Measurements from ENCODE around the gene MYO16.

MYO16 gene

GRCh38 chr13:108963846-108964600 is 334.6 kb downstream of the MYO16 start:
- no peak for DNase-seq (ENCODE audit: low read depth)

DNA sequence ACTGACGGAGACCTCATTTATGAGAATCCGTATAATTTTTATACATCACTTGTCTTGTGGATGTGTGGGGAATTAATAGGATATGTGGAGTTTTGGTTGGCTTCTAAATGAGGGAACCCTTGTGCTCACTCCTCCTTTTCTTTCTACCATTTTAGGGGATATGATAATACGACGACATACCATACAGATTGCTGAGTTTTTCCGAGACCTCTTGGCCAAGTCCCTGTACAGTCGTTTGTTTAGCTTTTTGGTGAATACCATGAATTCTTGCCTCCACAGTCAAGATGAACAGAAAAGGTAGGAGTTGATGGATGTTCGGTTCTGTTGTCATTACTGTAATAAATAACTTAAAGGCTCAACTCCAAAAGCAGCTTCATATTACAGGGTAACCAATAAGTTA is 335.2 kb downstream of the MYO16 start:
- no peak overlapping the region for H3K4me3 ChIP-seq (ENCODE audit: low read depth, low read length)
- DNase-seq (ENCODE audit: low read depth): no peak
- no peak for TF ChIP-seq CTCF (IDR thresholded peaks at IDR 0.05; ENCODE audit: insufficient read depth, low read depth, low read length, missing control alignments)

More at GRCh38 chr13:108963846-108964600, 334.6 kb downstream of the MYO16 start:
- no peak overlapping the region for H3K4me3 ChIP-seq (ENCODE audit: low read depth, low read length)
- no peak for TF ChIP-seq CTCF (IDR thresholded peaks at IDR 0.05; ENCODE audit: insufficient read depth, low read depth, low read length, missing control alignments)

- TF ChIP-seq CTCF (IDR thresholded peaks at IDR 0.05; ENCODE audit: insufficient read depth, low read depth, low read length, missing control alignments): no peak
- no peak for DNase-seq (ENCODE audit: low read depth)
- no peak overlapping the region for H3K4me3 ChIP-seq (ENCODE audit: low read depth, low read length)
Observed at GRCh38 chr13:108967371-108967770, 338.0 kb downstream of the MYO16 start.

DNA sequence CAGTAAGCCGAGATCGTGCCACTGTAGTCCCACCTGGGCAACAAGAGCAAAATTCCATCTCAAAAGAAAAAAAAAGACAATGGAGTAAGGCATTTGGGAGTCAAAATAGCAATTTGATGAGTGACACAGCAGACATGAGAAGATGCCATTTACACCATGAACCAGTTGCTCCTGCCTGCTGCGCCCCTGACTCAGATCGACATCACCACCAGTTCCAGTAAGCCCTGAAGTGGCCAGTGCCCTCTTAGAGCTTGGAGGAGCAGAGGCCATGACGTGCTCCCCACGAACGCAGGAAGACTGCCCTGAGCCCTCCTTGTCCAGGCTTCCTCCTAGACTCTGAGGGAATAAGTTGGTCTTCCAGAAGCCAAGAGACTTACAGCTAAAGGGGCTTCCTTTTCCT is 339.2 kb downstream of the MYO16 start:
- TF ChIP-seq CTCF (IDR thresholded peaks at IDR 0.05; ENCODE audit: insufficient read depth, low read depth, low read length, missing control alignments): no peak
- no peak for DNase-seq (ENCODE audit: low read depth)

GRCh38 chr13:108974686-108975085 is 345.3 kb downstream of the MYO16 start:
- DNase-seq (ENCODE audit: low read depth): no peak
- TF ChIP-seq CTCF (IDR thresholded peaks at IDR 0.05; ENCODE audit: insufficient read depth, low read depth, low read length, missing control alignments): no peak
- H3K4me3 ChIP-seq (ENCODE audit: low read depth, low read length): no peak overlapping the region

More for the DNA sequence above, 339.2 kb downstream of the MYO16 start:
- no peak overlapping the region for H3K4me3 ChIP-seq (ENCODE audit: low read depth, low read length)

- no peak overlapping the region for H3K4me3 ChIP-seq (ENCODE audit: low read depth, low read length)
- no peak for TF ChIP-seq CTCF (IDR thresholded peaks at IDR 0.05; ENCODE audit: insufficient read depth, low read depth, low read length, missing control alignments)
- no peak for DNase-seq (ENCODE audit: low read depth)
Observed at GRCh38 chr13:108980237-108980636, 350.8 kb downstream of the MYO16 start.

- DNase-seq (ENCODE audit: low read depth): no peak
- no peak overlapping the region for H3K4me3 ChIP-seq (ENCODE audit: low read depth, low read length)
- TF ChIP-seq CTCF (IDR thresholded peaks at IDR 0.05; ENCODE audit: insufficient read depth, low read depth, low read length, missing control alignments): no peak
Observed at GRCh38 chr13:108981407-108981806, 352.0 kb downstream of the MYO16 start.
